HL-60 (cell line): ENCODE data around the gene AOPEP.

Source experiments
- DNase-seq, 2 experiments: peaks; one replicate each; pipeline ENCODE4 v3.0.0-alpha.2; 2010 to 2020; ENCODE audit warnings: low read depth in 1 of 2, low spot score in 1 of 2
- H3K27ac ChIP-seq: fragments of 250-450 bp; sonication (Bioruptor Pico); replicated peaks from 2 replicates; pipeline ENCODE4 v1.5.1; 2020; ENCODE audit warnings: mild to moderate bottlenecking, moderate library complexity
- H3K27me3 ChIP-seq: fragments of 250-450 bp; sonication (Bioruptor Pico); 2 replicates; pipeline ENCODE4 v1.5.1; 2021; ENCODE audit warnings: mild to moderate bottlenecking, moderate library complexity; ENCODE audit not compliant: insufficient read depth, poor library complexity, severe bottlenecking
- H3K4me3 ChIP-seq: replicated peaks from 2 replicates; pipeline ENCODE4 v1.5.1; 2011; ENCODE audit warnings: mild to moderate bottlenecking, control low read depth, low read length; ENCODE audit not compliant: insufficient read depth
- CTCF ChIP-seq: IDR thresholded peaks from one replicate; pipeline ENCODE4 v1.5.1; 2011; ENCODE audit warnings: low read length, control low read depth, inconsistent platforms; ENCODE audit not compliant: insufficient read depth
- GABPA ChIP-seq: IDR thresholded peaks from 2 replicates; pipeline ENCODE4 v1.6.1; 2012; ENCODE audit warnings: low read depth
- POLR2AphosphoS5 ChIP-seq: IDR thresholded peaks from 2 replicates; pipeline ENCODE4 v1.6.1; 2012; ENCODE audit warnings: low read depth
- REST ChIP-seq: IDR thresholded peaks from 2 replicates; pipeline ENCODE4 v1.6.1; 2012; ENCODE audit warnings: low read depth; ENCODE audit not compliant: insufficient replicate concordance
- SPI1 ChIP-seq: IDR thresholded peaks from 2 replicates; pipeline ENCODE4 v1.6.1; 2012; ENCODE audit warnings: low read depth, mild to moderate bottlenecking, borderline replicate concordance

Gene AOPEP

GRCh38 chr9:94950579-94951323 is 224.3 kb downstream of the AOPEP start:
- Histone ChIP-seq H3K4me3 (no peak overlapping the region), H3K27me3 (no peaks in the 10 kb centered on the region), H3K27ac (no peak overlapping the region)
- DNase-seq: no peak
- TF ChIP-seq POLR2AphosphoS5: no peak
- no peak for TF ChIP-seq REST
- no peak for TF ChIP-seq SPI1
- TF ChIP-seq CTCF: no peak
- TF ChIP-seq GABPA: no peak

- H3K27me3 ChIP-seq: no peaks in the 10 kb centered on the region
- H3K4me3 ChIP-seq: no peak overlapping the region
- no peak for TF ChIP-seq POLR2AphosphoS5
- DNase-seq: no peak
- H3K27ac ChIP-seq: no peak overlapping the region
These were observed 225.0 kb downstream of the AOPEP start for GRCh38 chr9:94951324-94952135.

- no peak overlapping the region for H3K27ac ChIP-seq
These were observed 226.3 kb downstream of the AOPEP start for GRCh38 chr9:94952565-94953373.

More at GRCh38 chr9:94952565-94953373, 226.3 kb downstream of the AOPEP start:
- TF ChIP-seq SPI1 (no peak), REST (no peak), POLR2AphosphoS5 (no peak), CTCF (no peak), GABPA (no peak)
- no peak overlapping the region for H3K4me3 ChIP-seq
- H3K27me3 ChIP-seq: no peaks in the 10 kb centered on the region
- DNase-seq: no peak
